Measurements from ENCODE around the gene SLC2A9. TPM values are rescaled to one million over a fixed set of nuclear protein-coding genes. Genes with fewer than 3 reads are reported as not detected.
A peak's percentile ranks its signal among the peaks of the same experiment; 100 is the strongest.
"Not testable (repeated sequence)": the region's sequence is repeated elsewhere in the genome, so short reads cannot be mapped to it uniquely, and the experiment has no call there.

Gene SLC2A9
- total RNA-seq, 1 donor from 2014 or later = 10.4 TPM

DNA sequence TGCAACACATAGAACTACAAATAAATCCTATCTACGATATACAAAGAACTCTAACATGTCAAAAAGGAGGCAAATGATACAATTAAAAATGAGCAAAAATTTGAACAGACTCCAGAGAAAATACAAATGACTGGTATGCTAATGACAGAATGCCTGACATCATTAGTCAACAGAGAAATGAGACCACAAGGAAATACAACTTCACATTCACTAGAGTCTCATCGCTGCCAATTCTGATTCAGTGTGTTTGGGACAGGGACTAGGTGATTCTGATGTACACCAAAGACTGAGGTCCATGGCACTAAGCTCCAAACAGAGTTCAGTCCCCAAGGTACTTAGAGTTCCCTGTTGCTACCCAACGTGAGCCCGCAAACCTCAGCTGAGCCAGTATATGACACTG is 23.4 kb downstream of the SLC2A9 start:
- DNase-seq (ENCODE audit: low spot score) = no peak

DNA sequence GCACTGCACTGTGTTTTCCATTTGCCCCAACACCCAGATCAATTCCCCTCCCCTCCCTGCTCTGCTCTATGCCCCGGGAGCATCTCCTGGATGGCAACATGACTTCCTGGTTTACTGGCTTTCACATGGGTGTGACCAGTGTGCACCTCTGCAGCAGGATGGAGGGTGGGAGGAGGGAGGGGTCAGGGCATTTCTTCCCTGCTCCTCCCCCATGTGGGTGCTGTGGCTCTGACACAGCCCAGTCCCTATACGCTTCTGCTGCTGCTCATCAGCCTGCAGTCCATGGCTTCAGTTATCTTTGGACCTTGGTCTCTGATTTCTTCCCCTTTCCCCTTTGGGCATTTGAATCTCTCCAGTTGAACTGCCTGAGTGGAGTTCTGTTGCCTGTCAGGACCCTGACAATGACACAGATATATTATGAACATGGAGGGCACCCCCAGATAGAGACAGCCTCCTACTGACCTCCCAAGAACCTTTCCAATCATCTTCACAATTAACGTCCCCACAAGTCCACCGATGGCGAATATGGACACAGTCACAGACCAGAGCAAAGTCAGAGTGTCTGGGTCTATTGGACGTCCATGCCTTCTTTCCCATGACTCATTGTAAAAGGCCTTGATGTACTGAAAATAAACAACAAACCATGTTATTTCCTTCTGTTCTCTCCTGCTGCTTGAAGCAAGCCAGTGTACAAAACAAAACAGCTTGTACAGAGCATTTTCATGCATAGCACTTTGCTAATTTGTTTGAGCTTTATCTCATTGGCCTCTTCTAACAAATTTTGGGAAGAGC is 24.8 kb downstream of the SLC2A9 start:
- peak; percentile 36 for DNase-seq (ENCODE audit: low spot score)

DNA sequence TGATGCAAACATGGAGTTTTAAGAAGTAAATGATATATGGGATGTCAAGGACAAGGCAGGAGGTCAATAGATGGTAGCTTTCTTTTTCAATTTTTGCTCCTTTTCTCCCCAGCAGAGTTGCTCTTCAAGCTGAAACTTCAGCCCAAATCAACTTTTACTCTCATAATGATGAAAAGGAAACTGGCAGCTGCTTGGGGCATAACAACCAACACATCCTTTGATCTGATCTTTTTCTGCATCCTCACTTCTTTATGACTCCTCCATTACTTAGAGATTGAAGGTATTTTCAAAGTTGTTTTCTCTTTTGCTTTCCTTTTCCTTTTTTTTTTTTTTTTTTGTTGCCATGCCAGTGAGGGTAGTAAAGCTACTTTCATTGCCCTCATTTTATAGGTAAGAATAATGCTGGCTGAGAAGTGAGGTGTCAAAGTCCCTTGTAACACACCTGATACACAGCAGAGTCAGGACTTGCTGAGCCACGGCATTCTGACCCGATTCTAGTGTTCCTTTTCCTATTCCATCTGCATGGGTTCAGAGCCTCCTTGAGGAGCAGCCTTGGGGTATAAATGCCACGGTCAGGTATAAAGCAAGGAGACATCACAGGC is 26.9 kb downstream of the SLC2A9 start:
- no peak for DNase-seq (ENCODE audit: low spot score)

DNA sequence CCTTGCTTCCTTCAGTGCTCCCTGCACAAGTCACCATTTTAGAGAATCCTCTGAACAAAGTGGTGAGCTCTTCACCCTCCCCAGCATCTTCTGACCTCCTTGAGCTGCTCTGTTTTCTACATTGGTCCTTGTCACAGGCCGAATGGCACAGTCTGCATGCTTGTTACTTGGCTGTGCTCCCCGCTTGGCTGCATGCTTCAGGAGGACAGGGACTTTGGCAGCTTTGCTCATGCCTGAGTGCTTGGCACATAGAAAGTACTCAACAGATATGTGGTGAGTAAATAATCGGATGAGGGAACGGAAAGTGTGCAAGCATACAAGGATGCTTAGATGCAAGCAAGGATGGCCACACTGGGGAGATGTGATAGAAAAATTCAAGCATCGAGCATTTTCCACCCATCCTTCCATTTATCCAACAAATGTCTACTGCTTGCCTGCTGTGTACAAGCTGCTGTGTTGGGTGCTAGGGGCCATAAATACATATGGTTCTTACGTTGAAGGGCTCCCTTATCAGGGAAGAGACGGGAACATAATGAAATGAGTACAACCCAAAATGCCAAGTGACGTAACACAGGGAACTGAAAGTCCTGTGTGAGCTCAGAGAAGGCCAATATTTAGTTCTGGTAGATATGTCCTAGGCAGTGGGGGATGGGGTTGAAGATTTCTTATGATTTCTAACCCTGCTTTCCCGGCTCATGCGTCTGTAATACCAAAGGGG is 31.2 kb downstream of the SLC2A9 start:
- no peak for DNase-seq (ENCODE audit: low spot score)

DNA sequence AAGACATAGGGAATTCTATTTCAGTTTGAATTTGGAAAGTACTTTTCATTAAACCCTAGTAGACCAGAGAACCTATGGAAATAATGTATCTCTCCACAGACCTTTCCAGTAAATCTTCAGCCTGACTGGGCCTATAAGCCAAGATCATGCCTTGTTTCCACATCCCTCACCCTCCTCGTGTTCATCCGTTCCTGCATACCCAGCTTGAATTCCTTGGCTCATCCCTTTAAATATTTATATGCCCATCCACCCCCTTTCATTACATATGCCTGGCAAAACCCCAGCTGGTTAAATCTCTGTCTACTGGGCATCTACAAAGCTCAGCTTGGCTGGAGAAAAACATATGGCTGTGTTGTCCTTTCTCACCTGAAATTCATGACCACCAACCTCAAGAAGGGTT is 32.4 kb downstream of the SLC2A9 start:
- DNase-seq (ENCODE audit: low spot score) = no peak

DNA sequence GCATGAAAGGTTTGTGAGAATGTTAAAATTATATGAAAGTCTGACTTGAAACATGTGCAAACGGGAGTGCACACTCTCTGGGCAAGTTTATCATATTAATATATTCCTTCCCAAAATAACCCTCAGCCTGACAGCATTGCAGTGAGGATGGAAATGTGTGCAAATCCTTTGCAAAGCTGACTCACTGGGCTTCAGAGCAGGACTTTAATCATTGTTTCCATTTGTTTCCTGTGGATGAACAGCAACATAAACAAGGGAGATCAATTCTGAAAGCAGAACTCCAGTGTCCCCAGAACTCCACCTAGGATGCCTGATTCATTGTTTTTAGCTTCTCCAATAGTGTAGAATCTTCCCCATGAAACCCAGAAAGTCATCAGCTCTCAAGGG is 32.9 kb downstream of the SLC2A9 start:
- no peak for DNase-seq (ENCODE audit: low spot score)

DNA sequence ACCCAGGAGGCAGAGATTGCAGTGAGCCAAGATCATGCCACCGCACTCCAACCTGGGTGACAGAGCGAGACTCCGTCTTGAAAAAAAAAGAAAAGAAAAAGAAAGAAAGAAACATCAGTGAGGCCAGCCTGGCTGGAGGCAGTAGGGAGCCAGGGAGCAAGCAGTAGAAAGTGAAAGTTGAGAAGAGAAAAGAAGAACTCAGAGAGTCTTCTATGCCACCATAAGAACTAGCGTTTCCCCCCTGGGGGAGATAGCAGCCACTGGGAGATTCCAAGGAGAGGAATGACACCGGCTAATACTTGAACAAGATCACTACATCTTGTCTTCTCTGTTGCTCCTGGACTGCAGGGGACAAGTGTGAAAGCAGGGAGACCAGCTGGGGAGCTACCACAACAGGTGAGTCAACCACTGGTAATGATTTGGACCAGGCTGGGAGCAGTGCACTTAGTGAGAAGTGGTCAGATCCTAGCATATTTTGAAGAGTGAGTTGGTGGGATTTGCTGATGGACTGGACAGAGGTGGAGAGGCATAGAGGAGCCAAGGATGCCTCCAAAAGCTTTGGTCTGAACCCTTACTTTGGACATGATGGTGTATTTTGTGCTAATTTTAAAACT is 33.4 kb downstream of the SLC2A9 start:
- no peak for DNase-seq (ENCODE audit: low spot score)

DNA sequence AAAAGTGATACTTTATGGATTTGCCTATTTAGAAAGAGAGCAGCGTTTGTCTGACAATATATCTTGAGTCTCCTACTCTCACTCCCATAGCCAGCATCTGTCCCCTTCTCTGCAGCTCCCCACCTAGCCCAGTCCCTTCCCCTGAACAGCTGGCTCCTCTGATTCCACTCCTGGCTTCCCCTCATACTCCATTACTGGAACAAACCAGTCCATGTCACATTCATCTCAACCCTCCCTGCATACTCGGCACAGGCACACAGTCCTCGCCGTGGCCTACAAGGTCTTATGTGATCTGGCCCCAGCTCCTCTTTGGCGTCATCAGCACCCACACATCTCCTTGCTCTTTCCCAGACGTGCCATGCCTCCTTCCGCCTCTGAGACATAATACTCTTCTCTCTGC is 36.7 kb downstream of the SLC2A9 start:
- DNase-seq (ENCODE audit: low spot score) = no peak

DNA sequence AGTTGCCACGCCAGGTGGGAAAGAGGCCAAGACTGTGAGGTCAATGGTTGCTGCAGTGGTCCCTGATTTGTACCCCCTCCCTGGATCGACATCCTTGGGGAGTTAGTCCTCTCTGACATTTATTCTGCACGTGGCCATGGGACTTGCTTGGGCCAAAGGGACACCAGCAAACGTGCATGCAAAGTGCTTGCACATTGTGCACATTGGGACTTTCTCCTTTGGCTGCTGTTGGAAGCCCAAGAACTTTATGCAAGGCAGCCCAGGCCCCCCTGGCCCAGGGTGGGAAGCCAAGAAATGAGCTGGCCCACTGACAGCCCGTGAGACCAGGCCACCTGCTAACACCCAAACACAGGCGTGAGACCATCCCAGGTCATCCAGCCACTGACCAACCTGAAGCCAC is 38.1 kb downstream of the SLC2A9 start:
- no peak for DNase-seq (ENCODE audit: low spot score)

DNA sequence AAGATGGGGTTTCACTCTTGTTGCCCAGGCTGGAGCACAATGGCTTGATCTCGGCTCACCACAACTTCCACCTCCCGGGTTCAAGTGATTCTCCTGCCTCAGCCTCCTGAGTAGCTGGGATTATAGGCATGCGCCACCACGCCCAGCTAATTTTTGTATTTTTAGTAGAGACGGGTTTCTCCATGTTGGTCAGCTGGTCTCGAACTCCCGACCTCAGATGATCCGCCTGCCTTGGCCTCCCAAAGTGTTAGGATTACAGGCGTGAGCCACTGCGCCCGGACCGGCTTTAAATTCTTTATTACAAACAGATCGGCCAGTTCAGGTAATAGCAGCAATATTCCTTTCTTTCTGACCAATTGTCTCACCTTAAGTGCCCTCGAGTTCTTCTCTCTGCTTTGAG is 39.4 kb downstream of the SLC2A9 start:
- not testable (repeated sequence) for DNase-seq (ENCODE audit: low spot score)

DNA sequence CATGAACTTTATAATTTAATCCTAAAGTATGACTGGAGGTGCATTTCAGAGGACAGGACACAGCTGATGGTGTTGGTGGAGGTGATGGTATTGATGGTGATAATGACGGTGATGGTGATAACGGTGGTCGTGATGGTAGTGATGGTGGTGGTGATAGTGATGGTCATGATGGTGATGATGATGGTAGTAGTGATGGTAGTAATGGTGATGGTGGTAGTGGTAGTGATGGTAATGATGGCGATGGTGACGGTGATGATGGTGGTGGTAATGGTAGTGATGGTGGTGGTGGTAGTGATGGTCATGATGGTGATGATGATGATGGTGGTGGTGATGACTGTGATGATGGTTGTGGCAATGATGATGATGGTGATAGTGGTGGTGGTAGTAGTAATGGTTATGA is 40.4 kb downstream of the SLC2A9 start:
- DNase-seq (ENCODE audit: low spot score) = no peak

DNA sequence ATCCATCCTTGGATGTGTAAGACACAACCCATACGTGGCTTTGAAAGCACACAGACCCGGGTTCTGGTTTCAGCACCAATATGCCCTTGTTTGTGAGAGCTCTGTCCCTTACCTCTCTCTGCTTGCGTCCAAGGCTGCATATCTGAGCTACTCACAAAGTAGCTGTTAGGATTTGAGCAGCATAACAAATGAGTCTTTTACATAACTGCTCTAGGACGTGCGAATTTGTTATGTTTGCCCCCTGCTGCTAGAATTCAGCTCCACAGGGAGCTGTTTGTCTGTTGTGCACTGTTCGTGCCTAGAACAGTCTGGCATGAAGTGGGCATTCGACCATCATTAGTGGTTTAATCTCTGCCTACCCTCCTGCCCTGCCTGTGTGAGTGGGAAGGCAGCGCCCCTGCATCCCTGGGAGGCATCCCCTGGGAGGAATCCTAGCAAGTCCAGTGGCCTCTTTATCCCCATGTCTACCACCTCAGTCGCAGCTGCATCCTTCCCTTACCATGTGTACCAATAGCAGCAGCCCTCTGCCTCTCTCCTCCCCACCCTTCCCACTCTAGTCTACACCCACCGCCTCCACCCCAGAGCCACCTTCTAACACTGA is 42.1 kb downstream of the SLC2A9 start:
- no peak for DNase-seq (ENCODE audit: low spot score)

DNA sequence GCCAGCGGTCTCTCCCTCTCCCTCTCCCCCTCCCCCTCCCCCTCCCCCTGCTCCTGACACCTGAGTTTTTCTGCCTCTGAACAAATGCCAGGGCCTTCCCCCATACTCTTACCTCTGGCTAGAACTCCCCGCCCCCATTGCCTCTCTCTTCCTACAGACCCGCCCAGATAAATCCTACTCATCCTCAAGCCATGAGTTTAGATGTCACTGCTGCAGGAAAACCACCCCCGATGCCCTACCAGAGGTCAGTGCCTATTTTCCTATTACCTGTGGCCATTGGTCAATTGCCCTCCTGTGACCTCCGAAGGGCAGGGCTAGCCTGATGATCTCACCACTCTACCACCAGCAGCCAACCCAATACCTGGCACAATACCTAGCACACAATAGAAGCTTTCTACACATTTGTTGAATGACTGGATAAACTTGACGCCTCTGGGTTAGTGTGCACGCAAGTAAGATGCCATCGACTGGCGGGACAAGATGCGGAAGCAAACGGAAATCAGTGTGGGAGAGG is 43.7 kb downstream of the SLC2A9 start:
- no peak for DNase-seq (ENCODE audit: low spot score)

DNA sequence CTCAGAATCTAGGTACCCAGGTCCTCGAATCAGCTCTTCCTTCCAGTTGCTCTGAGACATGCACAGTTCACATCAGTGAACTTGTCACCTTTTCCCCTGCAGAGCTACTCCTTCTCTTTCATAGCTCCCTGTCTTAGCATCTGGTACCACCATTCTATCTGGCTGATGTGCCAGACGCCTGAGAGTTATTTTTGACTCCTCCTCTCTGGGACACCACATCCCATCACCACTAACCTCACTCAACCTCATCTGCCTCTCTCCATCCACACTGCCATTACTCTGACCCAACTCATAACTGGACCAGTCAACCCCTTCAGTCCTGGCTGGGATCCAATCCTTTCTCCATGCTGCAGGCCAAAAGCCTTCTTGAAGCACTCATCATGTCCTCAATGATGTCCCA is 44.5 kb downstream of the SLC2A9 start:
- DNase-seq (ENCODE audit: low spot score) = no peak

DNA sequence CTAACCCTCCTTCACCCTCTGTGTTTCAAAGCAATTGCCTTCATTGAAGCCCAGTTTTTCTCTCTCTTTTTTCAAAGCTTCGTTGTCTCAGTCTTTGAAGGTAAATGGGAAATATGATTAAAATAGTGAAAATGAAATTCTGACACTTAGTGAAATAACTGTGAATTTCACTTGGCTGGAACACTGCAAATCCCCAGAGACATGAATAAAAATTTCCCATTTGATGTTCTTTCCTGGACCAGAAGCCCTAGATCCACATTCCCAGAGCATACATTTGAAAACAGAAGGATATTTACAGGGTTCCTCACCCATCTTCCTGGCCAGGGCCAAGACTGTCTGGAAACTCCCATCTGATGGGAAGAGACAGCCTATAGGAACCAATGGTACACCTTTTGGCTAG is 45.0 kb downstream of the SLC2A9 start:
- DNase-seq (ENCODE audit: low spot score) = no peak

DNA sequence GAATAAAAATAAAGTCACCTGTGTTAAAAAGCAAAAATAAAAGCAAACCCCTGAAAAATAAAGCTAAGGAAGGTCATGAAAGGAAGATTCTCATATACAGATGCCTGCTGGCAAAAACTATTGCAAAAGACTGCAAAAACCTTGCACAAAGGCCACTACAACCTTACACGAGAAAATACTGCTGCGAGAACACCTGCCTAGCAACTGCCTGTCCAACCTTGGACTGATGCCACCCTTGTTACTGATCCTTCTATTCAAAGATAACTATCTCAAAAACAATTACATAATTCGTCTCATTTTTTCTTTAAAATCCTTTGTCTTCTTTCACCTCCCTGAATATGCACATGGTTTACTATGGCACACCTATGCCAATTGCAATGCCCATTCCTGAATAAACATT is 49.6 kb downstream of the SLC2A9 start:
- DNase-seq (ENCODE audit: low spot score) = no peak

DNA sequence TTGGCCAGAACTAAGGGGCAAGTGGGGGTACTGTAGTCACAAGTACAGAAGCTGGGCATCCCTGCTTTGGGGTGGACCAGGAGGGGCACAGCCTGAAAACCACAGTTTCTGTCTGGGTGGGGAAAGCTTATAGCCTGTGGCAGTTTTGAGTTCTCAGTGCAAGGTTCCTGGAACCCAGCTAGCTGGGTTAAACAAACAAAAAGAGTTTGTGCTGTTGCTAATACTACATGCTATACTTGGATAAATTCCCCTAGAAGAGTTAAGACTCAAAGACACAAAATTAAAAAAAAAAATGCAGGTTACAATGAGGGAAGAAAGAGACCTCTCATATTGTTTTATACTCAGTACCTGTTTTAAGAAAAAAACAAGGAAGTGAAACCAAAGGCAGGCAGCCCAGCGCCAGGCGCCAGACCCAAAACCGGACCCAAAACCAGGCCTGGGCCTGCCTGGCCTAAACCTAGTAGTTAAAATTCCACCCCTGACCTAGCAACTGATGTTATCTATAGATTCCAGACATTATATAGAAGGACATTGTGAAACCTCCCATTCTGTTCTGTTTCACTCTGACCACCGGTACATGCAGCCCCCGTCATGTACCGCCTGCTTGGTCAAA is 50.8 kb downstream of the SLC2A9 start:
- DNase-seq (ENCODE audit: low spot score) = no peak

DNA sequence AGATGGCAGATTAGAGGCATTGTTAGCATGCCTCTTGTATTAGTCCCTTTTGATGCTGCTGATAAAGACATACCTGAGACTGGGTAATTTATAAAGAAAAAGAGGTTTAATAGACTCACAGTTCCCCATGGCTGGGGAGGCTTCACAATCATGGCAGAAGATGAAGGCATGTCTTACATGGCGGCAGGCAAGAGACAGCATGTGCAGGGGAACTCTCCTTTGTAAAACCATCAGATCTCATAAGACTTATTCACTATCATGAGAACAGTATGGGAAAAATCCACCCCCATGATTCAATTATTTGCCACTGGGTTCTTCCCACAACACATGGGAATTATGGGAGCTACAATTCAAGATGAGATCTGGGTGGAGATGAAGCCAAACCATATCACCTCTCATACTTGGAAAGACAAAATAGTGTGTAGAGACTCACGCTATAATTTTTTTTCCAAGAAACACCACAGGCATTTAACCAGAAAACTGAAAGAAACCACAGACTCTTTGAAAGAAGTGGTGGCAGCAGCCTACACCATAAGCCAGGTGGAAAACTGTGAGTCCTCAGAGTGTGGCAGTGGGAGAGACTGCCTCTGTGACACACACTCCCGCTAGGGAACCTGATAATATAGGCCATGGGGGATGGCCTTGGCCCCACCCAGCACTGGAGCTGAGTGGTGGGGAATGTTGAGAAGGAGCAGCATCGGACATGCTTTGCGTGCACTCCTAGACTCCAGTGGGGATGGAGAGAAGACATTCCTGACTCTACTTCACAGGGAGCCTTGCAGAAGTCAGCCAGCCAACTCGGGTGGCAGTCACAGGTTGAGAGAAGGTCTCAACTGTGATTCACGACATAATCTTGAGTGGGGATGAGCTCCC is 51.5 kb downstream of the SLC2A9 start:
- no peak for DNase-seq (ENCODE audit: low spot score)

DNA sequence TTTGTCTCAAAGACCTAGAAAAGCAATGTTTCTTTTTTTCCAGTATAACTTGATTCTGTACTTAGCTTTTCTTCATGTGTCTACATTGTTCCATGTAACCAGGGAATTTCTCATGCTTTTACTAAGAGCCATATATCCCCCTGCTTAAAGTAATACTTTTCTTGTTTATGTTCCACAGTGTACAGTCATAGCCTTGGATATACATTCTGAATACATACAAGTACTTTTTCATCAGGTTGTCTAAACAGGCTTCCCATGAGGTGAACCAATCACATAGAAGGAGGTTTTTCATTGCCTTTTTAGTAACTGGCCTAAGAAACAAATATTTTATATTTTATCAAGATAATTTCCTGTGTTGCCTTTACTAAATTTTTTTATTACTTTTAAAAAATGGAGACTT is 52.8 kb downstream of the SLC2A9 start:
- DNase-seq (ENCODE audit: low spot score) = no peak

DNA sequence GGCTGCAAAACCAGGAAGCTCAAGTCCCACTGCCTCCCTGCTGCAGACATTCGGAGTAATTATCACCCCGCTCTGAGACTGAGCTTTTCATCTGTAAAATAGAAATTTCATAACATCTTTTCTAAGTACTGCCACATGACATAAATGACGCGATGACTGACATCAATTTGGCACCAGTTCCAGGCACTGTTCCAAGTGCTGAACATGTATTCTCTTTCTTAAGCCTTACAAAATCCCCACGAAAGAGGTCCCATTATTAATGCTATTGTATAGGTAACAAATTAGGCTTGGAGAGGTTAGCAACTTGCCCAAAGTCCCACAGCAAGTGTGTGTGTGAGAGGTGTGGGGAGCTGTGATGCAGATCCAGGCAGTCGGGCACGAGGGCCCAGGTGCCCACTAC is 56.4 kb downstream of the SLC2A9 start:
- DNase-seq (ENCODE audit: low spot score) = no peak

DNA sequence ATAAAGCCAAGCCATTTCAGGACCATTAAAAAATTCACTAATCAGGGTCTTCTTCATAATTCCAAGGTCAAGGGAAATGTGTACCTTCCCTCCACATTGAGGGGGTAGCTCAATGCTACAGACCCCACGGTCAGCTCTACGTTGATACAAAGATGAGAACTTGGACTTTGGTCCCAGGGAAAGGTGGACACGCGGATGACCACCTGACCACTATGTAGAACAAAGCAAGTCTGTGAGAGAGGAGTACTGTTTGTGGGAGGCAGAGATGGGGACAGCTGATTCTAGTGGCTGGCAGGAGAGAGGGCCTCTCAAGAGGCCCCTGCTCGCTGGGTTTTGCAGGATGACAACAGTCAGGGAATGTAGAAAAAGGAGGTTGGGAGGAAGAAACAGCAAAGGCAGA is 58.0 kb downstream of the SLC2A9 start:
- no peak for DNase-seq (ENCODE audit: low spot score)

All from mucosa of gallbladder (tissue), 1 donor.